GM12878 (cell line): ENCODE data around the gene STKLD1. TPM values are rescaled to one million over a fixed set of nuclear protein-coding genes. Genes with fewer than 3 reads are reported as not detected.

Source experiments
- ATAC-seq: fragments of 200-7000 bp; cut with Tn5 transposase; 3 replicates; pipeline ENCODE4 v1.9.1; 2020; ENCODE audit warnings: mild to moderate bottlenecking, moderate library complexity
- BruUV-seq: library from RNA; stranded (reverse); fragments of 400-500 nt; replicated peaks from 2 replicates; lab custom pipeline; 2021; lab: Mats Ljungman, UMichigan
- CTCF ChIA-PET: fragments of 300-600 bp; sonication (Branson Sonifier 250); formaldehyde crosslinking; extraction: SDS; loops from one replicate; lab custom pipeline; 2021; ENCODE audit warnings: inconsistent platforms; lab: Yijun Ruan, JAX
- POLR2A ChIA-PET: fragments of 350-600 bp; formaldehyde crosslinking; extraction: SDS; loops from one replicate; lab custom pipeline; 2021; ENCODE audit warnings: inconsistent platforms; lab: Charles Lee
- RAD21 ChIA-PET: fragments of 300-600 bp; sonication (Branson Sonifier 250); formaldehyde crosslinking; loops from one replicate; lab custom pipeline; 2023; ENCODE audit warnings: antibody characterized with exemption; ENCODE audit not compliant: unreplicated experiment; lab: Charles Lee
- SMC1A ChIA-PET: fragments of 300-600 bp; sonication (Branson Sonifier 250); formaldehyde crosslinking; loops from one replicate; lab custom pipeline; 2023; ENCODE audit not compliant: unreplicated experiment, uncharacterized antibody; lab: Charles Lee
- DNase-seq: peaks from one replicate; pipeline ENCODE4 v3.0.0-alpha.2; 2011; ENCODE audit warnings: low read depth, low spot score
- FAIRE-seq: peaks from 3 replicates; lab custom pipeline; 2011; peaks lifted over from hg19 to GRCh38; lab: Jason Lieb, UNC
- H2AFZ ChIP-seq: 2 replicates; pipeline ENCODE4 v1.6.0; 2011; ENCODE audit warnings: low read depth, low read length, control low read depth; ENCODE audit not compliant: control insufficient read depth
- H3K27ac ChIP-seq: 2 replicates; pipeline ENCODE4 v1.5.1; 2011; ENCODE audit warnings: control low read depth; ENCODE audit not compliant: control insufficient read depth, insufficient read depth
- H3K27me3 ChIP-seq, 2 experiments: replicated peaks in 1 of 2; 2 replicates each; pipeline versions ENCODE4 v1.6.0 to v1.6.1; 2011; ENCODE audit warnings: low read length in 1 of 2; ENCODE audit not compliant: control insufficient read depth in 2 of 2, insufficient read depth in 2 of 2
- H3K36me3 ChIP-seq, 2 experiments: 2 replicates each; pipeline ENCODE4 v1.5.1; 2011; ENCODE audit warnings: low read length in 1 of 2; ENCODE audit not compliant: control insufficient read depth in 2 of 2, insufficient read depth in 2 of 2
- H3K4me1 ChIP-seq: 2 replicates; pipeline ENCODE4 v1.6.1; 2011; ENCODE audit warnings: mild to moderate bottlenecking, low read length, moderate library complexity, mixed read lengths; ENCODE audit not compliant: control insufficient read depth, insufficient read depth
- H3K4me2 ChIP-seq: 2 replicates; pipeline ENCODE4 v1.6.0; 2011; ENCODE audit warnings: control low read depth; ENCODE audit not compliant: control insufficient read depth, insufficient read depth
- H3K4me3 ChIP-seq: fragments of 200-600 bp; sonication (generic); 2 replicates; pipeline ENCODE4 v1.5.1; 2016
- H3K79me2 ChIP-seq: 2 replicates; pipeline ENCODE4 v1.6.0; 2011; ENCODE audit warnings: low read length; ENCODE audit not compliant: control insufficient read depth, insufficient read depth
- H3K9ac ChIP-seq: 2 replicates; pipeline ENCODE4 v1.8.0; 2011; ENCODE audit warnings: low read length, control low read depth, mixed read lengths; ENCODE audit not compliant: control insufficient read depth, insufficient read depth
- H3K9me3 ChIP-seq: replicated peaks from 3 replicates; pipeline ENCODE4 v1.5.1; 2011; ENCODE audit warnings: mild to moderate bottlenecking, low read length; ENCODE audit not compliant: control insufficient read depth, insufficient read depth
- H4K20me1 ChIP-seq: 2 replicates; pipeline ENCODE4 v1.6.0; 2011; ENCODE audit not compliant: control insufficient read depth, insufficient read depth
- CEBPB ChIP-seq, 2 experiments: fragments of 150-350 bp in 1 of 2; IDR thresholded peaks; 2 replicates each; pipeline ENCODE4 v1.6.1; 2012 to 2014; ENCODE audit warnings: low read depth in 2 of 2, low read length in 2 of 2, borderline replicate concordance in 1 of 2, inconsistent platforms in 1 of 2
- CHD4 ChIP-seq: fragments of 200-600 bp; sonication (generic); IDR thresholded peaks from 2 replicates; pipeline ENCODE4 v1.6.1; 2016; ENCODE audit warnings: mild to moderate bottlenecking
- EGR1 ChIP-seq, 2 experiments: IDR thresholded peaks; 1 replicate in 1 of 2; 2 replicates in 1 of 2; pipeline ENCODE4 v1.6.1; 2011 to 2012; ENCODE audit warnings: low read depth in 2 of 2, low read length in 2 of 2, borderline replicate concordance in 1 of 2, mild to moderate bottlenecking in 1 of 2, moderate library complexity in 1 of 2
- FOS ChIP-seq: IDR thresholded peaks from 3 replicates; pipeline ENCODE4 v1.6.1; 2011; ENCODE audit warnings: borderline replicate concordance; ENCODE audit not compliant: insufficient read length; ENCODE audit errors: extremely low read depth
- GABPA ChIP-seq: IDR thresholded peaks from 2 replicates; pipeline ENCODE4 v1.6.1; 2014; ENCODE audit warnings: antibody characterized with exemption, low read depth, mild to moderate bottlenecking, inconsistent platforms
- HDAC6 ChIP-seq: fragments of 200-600 bp; sonication (generic); IDR thresholded peaks from one replicate; pipeline ENCODE4 v1.8.0; 2017; ENCODE audit warnings: antibody characterized with exemption; ENCODE audit not compliant: unreplicated experiment
- IKZF1 ChIP-seq: fragments of 450-650 bp; conservative IDR thresholded peaks from 2 replicates; pipeline ENCODE4 v1.6.1; 2017; ENCODE audit warnings: antibody characterized with exemption, mild to moderate bottlenecking
- IRF4 ChIP-seq: IDR thresholded peaks from 2 replicates; pipeline ENCODE4 v1.6.1; 2011; ENCODE audit warnings: low read depth, low read length
- LARP7 ChIP-seq: fragments of 450-650 bp; IDR thresholded peaks from 2 replicates; pipeline ENCODE4 v1.6.1; 2017; ENCODE audit warnings: mild to moderate bottlenecking
- MXI1 ChIP-seq: fragments of 150-350 bp; IDR thresholded peaks from 2 replicates; pipeline ENCODE4 v1.6.1; 2011; ENCODE audit warnings: low read depth, mild to moderate bottlenecking, inconsistent platforms, low read length, improper control_type of control experiment
- NFYB ChIP-seq: IDR thresholded peaks from 2 replicates; pipeline ENCODE4 v1.6.1; 2011; ENCODE audit warnings: low read depth, mild to moderate bottlenecking, low read length, improper control_type of control experiment, moderate library complexity; ENCODE audit not compliant: insufficient read depth
- NR2F1 ChIP-seq: fragments of 450-650 bp; conservative IDR thresholded peaks from 2 replicates; pipeline ENCODE4 v1.6.1; 2017; ENCODE audit warnings: mild to moderate bottlenecking
- PAX8 ChIP-seq: fragments of 450-650 bp; IDR thresholded peaks from 2 replicates; pipeline ENCODE4 v1.6.1; 2017; ENCODE audit warnings: mild to moderate bottlenecking, moderate library complexity
- PML ChIP-seq: IDR thresholded peaks from 2 replicates; pipeline ENCODE4 v1.6.1; 2012; ENCODE audit warnings: low read length, inconsistent platforms
- SMC3 ChIP-seq: IDR thresholded peaks from 2 replicates; pipeline ENCODE4 v1.6.1; 2011; ENCODE audit warnings: low read length, improper control_type of control experiment, borderline replicate concordance
- SREBF2 ChIP-seq: IDR thresholded peaks from 2 replicates; pipeline ENCODE4 v1.6.1; 2012; ENCODE audit warnings: mild to moderate bottlenecking, low read length
- TCF12 ChIP-seq: IDR thresholded peaks from 2 replicates; pipeline ENCODE4 v1.6.1; 2011; ENCODE audit warnings: low read depth, mild to moderate bottlenecking, low read length
- TCF3 ChIP-seq: IDR thresholded peaks from 2 replicates; pipeline ENCODE4 v1.6.1; 2012; ENCODE audit warnings: low read depth, mild to moderate bottlenecking, low read length, borderline replicate concordance; ENCODE audit not compliant: insufficient read depth
- WGBS: methylation state at CpG from one replicate; pipeline ENCODE4 v1.1.6; 2016; ENCODE audit warnings: low lambda C conversion rate; ENCODE audit not compliant: insufficient replicate concordance, insufficient coverage; ENCODE audit errors: missing lambda C conversion rate; 5-methylcytosine and 5-hydroxymethylcytosine counted together
- in situ Hi-C: fragments of 300-500 bp; cut with MboI; formaldehyde crosslinking; loops from 9 replicates; pipeline ENCODE4 v1.14.3; 2018; ENCODE audit warnings: mixed read lengths
- intact Hi-C: fragments of 100-400 bp; cut with micrococcal nuclease; formaldehyde crosslinking; loops from one replicate; pipeline ENCODE4 v1.14.2; 2022; ENCODE audit not compliant: unreplicated experiment
- polyA plus RNA-seq, 11 experiments: library from polyadenylated mRNA; depleted of rRNA in 4 of 11; unstranded in 6 of 11; stranded (reverse) in 5 of 11; fragments of >200 nt; fragmentation: Nextera tagmentation in 4 of 11; fragmentation: Illumina TruSeq in 1 of 11; extraction: Ambion mirVana in 4 of 11; extraction: Trizol in 1 of 11; gene quantifications; 1 replicate in 1 of 11; 2 replicates in 10 of 11; pipeline versions ENCODE4 v1.2.1 to v1.2.3, GENCODE V29; 2011 to 2016; ENCODE audit warnings: inconsistent platforms in 2 of 11, missing spikeins in 2 of 11, low read depth in 1 of 11
- total RNA-seq, 4 experiments: library from RNA; depleted of rRNA in 3 of 4; stranded (reverse); fragments of >200 nt in 3 of 4; fragmentation: Illumina TruSeq in 1 of 4; extraction: Trizol in 1 of 4; gene quantifications; 2 replicates each; pipeline versions ENCODE4 v1.2.1 to v1.2.3, GENCODE V29; 2013 to 2021
- TF ChIP-seq, protein P1 (sequence below), 3 experiments: IDR thresholded peaks in 2 of 3; conservative IDR thresholded peaks in 1 of 3; 2 replicates each; pipeline ENCODE4 v1.5.1; 2011; ENCODE audit warnings: low read depth in 3 of 3, low read length in 3 of 3, mild to moderate bottlenecking in 3 of 3, control low read depth in 2 of 3, moderate library complexity in 2 of 3, inconsistent platforms in 1 of 3, mixed read lengths in 1 of 3; ENCODE audit not compliant: control insufficient read depth in 2 of 3, insufficient read depth in 1 of 3; ENCODE audit errors: extremely low read depth in 1 of 3
- TF ChIP-seq, protein P2 (sequence below): fragments of 450-650 bp; IDR thresholded peaks from 2 replicates; pipeline ENCODE4 v1.6.1; 2017; ENCODE audit warnings: low read depth, mild to moderate bottlenecking, moderate library complexity

STKLD1 gene
- total and polyA plus RNA-seq, 10 of the 15 experiments (the other 5 are each of a cell fraction or from before 2014, with no cell fraction given): 0.07 to 0.40 (median 0.29) TPM; not detected in 4

DNA sequence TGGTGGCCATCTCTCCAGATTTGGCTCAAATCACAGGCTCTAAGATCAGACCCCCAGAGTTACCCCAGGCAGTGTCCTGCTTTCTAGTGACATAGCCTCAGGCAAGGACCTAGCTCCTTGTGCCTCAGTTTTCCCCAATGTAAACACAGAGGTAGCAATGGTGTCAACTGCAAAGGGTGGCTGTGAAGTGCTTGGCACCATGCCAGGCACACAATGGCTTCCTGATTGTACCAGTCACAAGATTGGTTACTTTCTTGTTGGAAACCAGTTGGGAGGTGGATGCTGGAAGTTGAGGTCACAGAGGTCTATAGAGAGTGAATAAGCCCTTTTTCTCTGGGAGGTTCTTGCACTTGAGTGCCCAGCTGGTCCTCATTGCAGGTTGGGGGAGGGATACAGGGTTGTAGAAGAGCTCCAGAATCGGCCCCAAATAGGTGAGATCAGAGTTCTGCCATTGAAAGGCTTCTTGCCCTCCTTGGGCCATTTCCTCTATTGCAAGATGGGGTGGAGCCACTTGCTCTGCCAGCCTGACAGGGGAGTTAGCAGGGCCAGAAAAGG is 2.3 kb downstream of the STKLD1 start:
- no peak overlapping the region for H3K9ac ChIP-seq
- peaks cover 24% of the 10 kb centered on the region for H3K79me2 ChIP-seq
- intact Hi-C loops: loop anchor here (5.0 kb wide), 1 partner anchor 39 kb away; the partner anchor contains the start of gene REXO4
- ATAC-seq (no peak), FAIRE-seq (no peak), DNase-seq (no peak)
- no peaks in the 10 kb centered on the region for H3K36me3 ChIP-seq
- H3K4me3 ChIP-seq: no peak overlapping the region
- TF ChIP-seq, protein P1, sequence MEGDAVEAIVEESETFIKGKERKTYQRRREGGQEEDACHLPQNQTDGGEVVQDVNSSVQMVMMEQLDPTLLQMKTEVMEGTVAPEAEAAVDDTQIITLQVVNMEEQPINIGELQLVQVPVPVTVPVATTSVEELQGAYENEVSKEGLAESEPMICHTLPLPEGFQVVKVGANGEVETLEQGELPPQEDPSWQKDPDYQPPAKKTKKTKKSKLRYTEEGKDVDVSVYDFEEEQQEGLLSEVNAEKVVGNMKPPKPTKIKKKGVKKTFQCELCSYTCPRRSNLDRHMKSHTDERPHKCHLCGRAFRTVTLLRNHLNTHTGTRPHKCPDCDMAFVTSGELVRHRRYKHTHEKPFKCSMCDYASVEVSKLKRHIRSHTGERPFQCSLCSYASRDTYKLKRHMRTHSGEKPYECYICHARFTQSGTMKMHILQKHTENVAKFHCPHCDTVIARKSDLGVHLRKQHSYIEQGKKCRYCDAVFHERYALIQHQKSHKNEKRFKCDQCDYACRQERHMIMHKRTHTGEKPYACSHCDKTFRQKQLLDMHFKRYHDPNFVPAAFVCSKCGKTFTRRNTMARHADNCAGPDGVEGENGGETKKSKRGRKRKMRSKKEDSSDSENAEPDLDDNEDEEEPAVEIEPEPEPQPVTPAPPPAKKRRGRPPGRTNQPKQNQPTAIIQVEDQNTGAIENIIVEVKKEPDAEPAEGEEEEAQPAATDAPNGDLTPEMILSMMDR (IDR thresholded peaks at IDR 0.05 in 2 of 3, conservative IDR thresholded peaks at IDR 0.05 in 1 of 3; ENCODE audit: control insufficient read depth in 2 of 3, extremely low read depth in 1 of 3, insufficient read depth in 1 of 3, low read depth in 3 of 3, low read length in 3 of 3): no peak
- TF ChIP-seq EGR1 (IDR thresholded peaks at IDR 0.05; ENCODE audit: borderline replicate concordance in 1 of 2, low read depth in 2 of 2, low read length in 2 of 2) (no peak), PML (no peak), HDAC6 (no peak), IKZF1 (no peak), LARP7 (no peak), CEBPB (IDR thresholded peaks at IDR 0.05; ENCODE audit: borderline replicate concordance in 1 of 2, low read depth in 2 of 2, low read length in 2 of 2) (no peak), FOS (no peak), NFYB (no peak), TCF12 (no peak), SREBF2 (no peak), IRF4 (no peak), PAX8 (no peak), CHD4 (no peak), NR2F1 (no peak), SMC3 (no peak), MXI1 (no peak), TCF3 (no peak), GABPA (no peak)
- TF ChIP-seq, protein P2, sequence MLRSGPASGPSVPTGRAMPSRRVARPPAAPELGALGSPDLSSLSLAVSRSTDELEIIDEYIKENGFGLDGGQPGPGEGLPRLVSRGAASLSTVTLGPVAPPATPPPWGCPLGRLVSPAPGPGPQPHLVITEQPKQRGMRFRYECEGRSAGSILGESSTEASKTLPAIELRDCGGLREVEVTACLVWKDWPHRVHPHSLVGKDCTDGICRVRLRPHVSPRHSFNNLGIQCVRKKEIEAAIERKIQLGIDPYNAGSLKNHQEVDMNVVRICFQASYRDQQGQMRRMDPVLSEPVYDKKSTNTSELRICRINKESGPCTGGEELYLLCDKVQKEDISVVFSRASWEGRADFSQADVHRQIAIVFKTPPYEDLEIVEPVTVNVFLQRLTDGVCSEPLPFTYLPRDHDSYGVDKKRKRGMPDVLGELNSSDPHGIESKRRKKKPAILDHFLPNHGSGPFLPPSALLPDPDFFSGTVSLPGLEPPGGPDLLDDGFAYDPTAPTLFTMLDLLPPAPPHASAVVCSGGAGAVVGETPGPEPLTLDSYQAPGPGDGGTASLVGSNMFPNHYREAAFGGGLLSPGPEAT: no peak
- no peaks in the 10 kb centered on the region for H3K4me1 ChIP-seq
- no peaks in the 10 kb centered on the region for H3K27me3 ChIP-seq
- 78% methylated on average over 1 of the region's 1 CpG for WGBS
- POLR2A ChIA-PET: interaction anchor here (1.0 to 2.9 kb wide), 2 partner anchors 30 to 36 kb away, joined by 3 to 12 read pairs; partner anchors contain the start of genes MED22 and RPL7A
- in situ Hi-C loops: no loop called here
- no peak overlapping the region for H3K27ac ChIP-seq
- no peaks in the 10 kb centered on the region for H4K20me1 ChIP-seq
- SMC1A ChIA-PET: interaction anchor here (1.7 kb wide), 1 partner anchor 80 kb away, joined by 3 read pairs; no protein-coding TSS in a partner anchor
- H2AFZ ChIP-seq: no peak overlapping the region
- BruUV-seq: no TSS peak
- no peak overlapping the region for H3K4me2 ChIP-seq
- CTCF ChIA-PET: interaction anchor here (0.8 to 1.4 kb wide), 4 partner anchors 25 to 138 kb away, joined by 3 to 4 read pairs (median 4); no protein-coding TSS in a partner anchor
- RAD21 ChIA-PET: interaction anchor here (1.0 kb wide), 1 partner anchor 22 kb away, joined by 3 read pairs; no protein-coding TSS in a partner anchor
- H3K9me3 ChIP-seq: no peaks in the 10 kb centered on the region; the same call in 2 of the 3 replicates
